ENCODE measurements around the gene DAPK2. TPM values are rescaled to one million over a fixed set of nuclear protein-coding genes. Genes with fewer than 3 reads are reported as not detected.

Gene DAPK2
- total RNA-seq, 1 donor, result 23.5 TPM

DNA sequence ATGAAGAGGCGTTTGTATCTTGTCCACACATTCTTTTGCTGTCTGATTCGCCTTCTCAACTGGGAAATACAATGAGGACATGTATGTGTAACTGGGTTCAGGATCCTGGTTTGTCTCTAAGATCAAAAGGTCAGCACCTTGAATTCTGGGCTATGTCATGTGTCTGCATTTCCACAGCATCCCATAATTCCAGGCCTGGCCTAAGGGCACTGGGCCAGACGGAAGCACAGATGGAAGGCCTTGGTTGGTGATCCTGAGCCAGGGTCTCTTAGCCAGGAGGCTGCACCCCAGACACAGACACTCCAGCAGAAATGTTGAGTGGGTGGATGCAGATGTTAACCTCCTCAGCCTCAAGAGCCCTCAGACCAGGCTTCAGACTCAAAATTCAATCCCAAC, 188.8 kb downstream of the DAPK2 start:
- no peak for DNase-seq (ENCODE audit: insufficient read length, low spot score, missing footprints)
- TF ChIP-seq, protein P1, sequence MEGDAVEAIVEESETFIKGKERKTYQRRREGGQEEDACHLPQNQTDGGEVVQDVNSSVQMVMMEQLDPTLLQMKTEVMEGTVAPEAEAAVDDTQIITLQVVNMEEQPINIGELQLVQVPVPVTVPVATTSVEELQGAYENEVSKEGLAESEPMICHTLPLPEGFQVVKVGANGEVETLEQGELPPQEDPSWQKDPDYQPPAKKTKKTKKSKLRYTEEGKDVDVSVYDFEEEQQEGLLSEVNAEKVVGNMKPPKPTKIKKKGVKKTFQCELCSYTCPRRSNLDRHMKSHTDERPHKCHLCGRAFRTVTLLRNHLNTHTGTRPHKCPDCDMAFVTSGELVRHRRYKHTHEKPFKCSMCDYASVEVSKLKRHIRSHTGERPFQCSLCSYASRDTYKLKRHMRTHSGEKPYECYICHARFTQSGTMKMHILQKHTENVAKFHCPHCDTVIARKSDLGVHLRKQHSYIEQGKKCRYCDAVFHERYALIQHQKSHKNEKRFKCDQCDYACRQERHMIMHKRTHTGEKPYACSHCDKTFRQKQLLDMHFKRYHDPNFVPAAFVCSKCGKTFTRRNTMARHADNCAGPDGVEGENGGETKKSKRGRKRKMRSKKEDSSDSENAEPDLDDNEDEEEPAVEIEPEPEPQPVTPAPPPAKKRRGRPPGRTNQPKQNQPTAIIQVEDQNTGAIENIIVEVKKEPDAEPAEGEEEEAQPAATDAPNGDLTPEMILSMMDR (IDR thresholded peaks at IDR 0.05; ENCODE audit: extremely low read depth, low read depth, low read length), result no peak
- no peak overlapping the region for H3K27ac ChIP-seq (ENCODE audit: low read depth, low read length)

More for the DNA sequence above, 188.8 kb downstream of the DAPK2 start:
- no peak overlapping the region for H2AFZ ChIP-seq (ENCODE audit: low read length)
- peaks cover 12% of the 10 kb centered on the region for H3K4me1 ChIP-seq (ENCODE audit: insufficient read depth, low read length)
- H3K9me3 ChIP-seq (ENCODE audit: low read depth, low read length), result no peaks in the 10 kb centered on the region
- H4K20me1 ChIP-seq (ENCODE audit: insufficient read depth, low read length), result no peaks in the 10 kb centered on the region
- H3K79me2 ChIP-seq (ENCODE audit: insufficient read depth, low read length), result no peaks in the 10 kb centered on the region
- H3K4me2 ChIP-seq (ENCODE audit: insufficient read depth, low read length), result no peak overlapping the region
- no peak overlapping the region for H3K4me3 ChIP-seq (ENCODE audit: insufficient read depth, low read length)
- H3K36me3 ChIP-seq (ENCODE audit: insufficient read depth, low read length), result no peaks in the 10 kb centered on the region
- H3K27me3 ChIP-seq (ENCODE audit: insufficient read depth, low read length), result no peaks in the 10 kb centered on the region

Small RNAs within 50 kb of the gene (small RNA-seq; reads per million reads assigned to genes)
- not detected for gene AC015914.2
- not detected for gene MIR422A

Other genes with a start within 250 kb of the DAPK2 start
- 101 and 116 TPM in 2 replicates for gene HERC1, start 212.5 kb downstream of the DAPK2 start, total RNA-seq
- 45.2 and 51.0 TPM in 2 replicates for gene CIAO2A, start 47.4 kb upstream of the DAPK2 start, total RNA-seq
- 51.0 and 51.9 TPM in 2 replicates for gene SNX1, start 49.5 kb upstream of the DAPK2 start, total RNA-seq
- under 0.01 and 0.29 TPM in 2 replicates for gene SNX22, start 105.2 kb upstream of the DAPK2 start, total RNA-seq
- gene PPIB, start 116.5 kb upstream of the DAPK2 start, total RNA-seq, result 954 and 1,032 TPM in 2 replicates